Fibroblast of lung (primary cell): ENCODE measurements around the gene ALDH7A1. TPM values are rescaled to one million over a fixed set of nuclear protein-coding genes. Genes with fewer than 3 reads are reported as not detected.

Experiments
- DNase-seq, 2 donors: peaks; one replicate each; pipeline versions ENCODE4 v3.0.0 to v3.0.0-alpha.2; 2010; ENCODE audit warnings: low read depth in 2 of 2
- H2AFZ ChIP-seq: 2 replicates; pipeline ENCODE4 v1.5.1; 2012; ENCODE audit warnings: low read length, control low read depth, inconsistent platforms
- H3K27ac ChIP-seq: 2 replicates; pipeline ENCODE4 v1.5.1; 2011; ENCODE audit warnings: low read length, control low read depth; ENCODE audit not compliant: insufficient read depth
- H3K27me3 ChIP-seq: 2 replicates; pipeline ENCODE4 v1.5.1; 2011; ENCODE audit warnings: mild to moderate bottlenecking, low read length; ENCODE audit not compliant: control insufficient read depth, insufficient read depth
- H3K36me3 ChIP-seq: 2 replicates; pipeline ENCODE4 v1.5.1; 2011; ENCODE audit warnings: low read length; ENCODE audit not compliant: control insufficient read depth, insufficient read depth
- H3K4me1 ChIP-seq: 2 replicates; pipeline ENCODE4 v1.5.1; 2011; ENCODE audit warnings: low read length; ENCODE audit not compliant: control insufficient read depth, insufficient read depth; ENCODE audit errors: extremely low read depth
- H3K4me2 ChIP-seq: 2 replicates; pipeline ENCODE4 v1.5.1; 2011; ENCODE audit warnings: low read length, control low read depth; ENCODE audit not compliant: insufficient read depth; ENCODE audit errors: extremely low read depth
- H3K4me3 ChIP-seq, 4 experiments: fragments of 200-600 bp in 1 of 4; sonication (generic) in 1 of 4; replicated peaks in 1 of 4; 2 replicates each; pipeline ENCODE4 v1.5.1; 2011 to 2016; ENCODE audit warnings: low read length in 4 of 4, low read depth in 3 of 4, mild to moderate bottlenecking in 3 of 4, control low read depth in 2 of 4, inconsistent platforms in 1 of 4, mixed read lengths in 1 of 4; ENCODE audit not compliant: insufficient read depth in 1 of 4; ENCODE audit errors: control extremely low read depth in 1 of 4
- H3K79me2 ChIP-seq: 2 replicates; pipeline ENCODE4 v1.5.1; 2012; ENCODE audit warnings: mild to moderate bottlenecking, low read length, inconsistent platforms; ENCODE audit not compliant: control insufficient read depth, insufficient read depth
- H3K9ac ChIP-seq: 2 replicates; pipeline ENCODE4 v1.5.1; 2011; ENCODE audit warnings: mild to moderate bottlenecking, low read length, control low read depth; ENCODE audit not compliant: insufficient read depth
- H3K9me3 ChIP-seq: 2 replicates; pipeline ENCODE4 v1.5.1; 2012; ENCODE audit warnings: low read depth, low read length; ENCODE audit not compliant: control insufficient read depth, insufficient read depth
- H4K20me1 ChIP-seq: 2 replicates; pipeline ENCODE4 v1.5.1; 2011; ENCODE audit warnings: low read length; ENCODE audit not compliant: control insufficient read depth, insufficient read depth; ENCODE audit errors: extremely low read depth
- CTCF ChIP-seq, 2 donors: IDR thresholded peaks in 1 of 2; conservative IDR thresholded peaks in 1 of 2; 1 replicate in 1 of 2; 2 replicates in 1 of 2; pipeline ENCODE4 v1.5.1; 2011 to 2012; ENCODE audit warnings: low read length in 2 of 2, control low read depth in 1 of 2, inconsistent platforms in 1 of 2, low read depth in 1 of 2, mild to moderate bottlenecking in 1 of 2
- EZH2 ChIP-seq: IDR thresholded peaks from 2 replicates; pipeline ENCODE4 v1.5.1; 2012; ENCODE audit warnings: low read length, control low read depth, mild to moderate bottlenecking; ENCODE audit errors: missing control alignments
- polyA plus RNA-seq, 2 donors: library from polyadenylated mRNA; depleted of rRNA in 1 of 2; stranded (reverse) in 1 of 2; unstranded in 1 of 2; fragments of >200 nt; gene quantifications; 2 replicates each; pipeline ENCODE4 v1.2.1, GENCODE V29; 2011 to 2012; ENCODE audit warnings: missing spikeins in 1 of 2
- total RNA-seq: library from RNA; depleted of rRNA; stranded (reverse); fragments of >200 nt; gene quantifications from 2 replicates; pipeline ENCODE4 v1.2.1, GENCODE V29; 2014

Gene ALDH7A1
- total and polyA plus RNA-seq, 2 donors (not counting 1 experiment from before 2014, with no cell fraction given), result 44.8 to 53.3 TPM

- Histone ChIP-seq H3K36me3 (no peaks in the 10 kb centered on the region), H2AFZ (no peak overlapping the region), H4K20me1 (no peaks in the 10 kb centered on the region), H3K4me3 (no peak overlapping the region), H3K79me2 (no peaks in the 10 kb centered on the region), H3K27ac (no peak overlapping the region), H3K4me1 (no peaks in the 10 kb centered on the region), H3K4me2 (no peak overlapping the region), H3K9me3 (no peaks in the 10 kb centered on the region), H3K27me3 (no peaks in the 10 kb centered on the region), H3K9ac (no peak overlapping the region)
- DNase-seq, result no peak
- TF ChIP-seq CTCF (conservative IDR thresholded peaks at IDR 0.05 in 1 of 2, IDR thresholded peaks at IDR 0.05 in 1 of 2; ENCODE audit: low read depth in 1 of 2, low read length in 2 of 2) (no peak), EZH2 (no peak)
Observed at GRCh38 chr5:126587551-126588390, 7.2 kb downstream of the ALDH7A1 start.

- no peak for DNase-seq
- Histone ChIP-seq H3K36me3 (no peaks in the 10 kb centered on the region), H3K4me2 (no peak overlapping the region), H2AFZ (no peak overlapping the region), H3K4me1 (no peaks in the 10 kb centered on the region), H3K27ac (no peak overlapping the region), H3K79me2 (no peaks in the 10 kb centered on the region), H4K20me1 (no peaks in the 10 kb centered on the region), H3K27me3 (no peaks in the 10 kb centered on the region), H3K4me3 (no peak overlapping the region), H3K9me3 (no peaks in the 10 kb centered on the region), H3K9ac (no peak overlapping the region)
- TF ChIP-seq EZH2, result no peak
- TF ChIP-seq CTCF (conservative IDR thresholded peaks at IDR 0.05 in 1 of 2, IDR thresholded peaks at IDR 0.05 in 1 of 2; ENCODE audit: low read depth in 1 of 2, low read length in 2 of 2), result no peak
Observed at GRCh38 chr5:126583761-126584160, 11.3 kb downstream of the ALDH7A1 start.

- no peaks in the 10 kb centered on the region for H3K79me2 ChIP-seq
- H3K27ac ChIP-seq, result no peak overlapping the region
- H3K9ac ChIP-seq, result no peak overlapping the region
- no peaks in the 10 kb centered on the region for H3K9me3 ChIP-seq
- no peaks in the 10 kb centered on the region for H3K36me3 ChIP-seq
- H3K27me3 ChIP-seq, result no peaks in the 10 kb centered on the region
- H3K4me2 ChIP-seq, result no peak overlapping the region
- no peak for TF ChIP-seq CTCF (conservative IDR thresholded peaks at IDR 0.05 in 1 of 2, IDR thresholded peaks at IDR 0.05 in 1 of 2; ENCODE audit: low read depth in 1 of 2, low read length in 2 of 2)
- no peak for TF ChIP-seq EZH2
- no peaks in the 10 kb centered on the region for H3K4me1 ChIP-seq
- H2AFZ ChIP-seq, result no peak overlapping the region
- no peaks in the 10 kb centered on the region for H4K20me1 ChIP-seq
- no peak overlapping the region for H3K4me3 ChIP-seq
- no peak for DNase-seq
Observed at GRCh38 chr5:126579716-126580115, 15.3 kb downstream of the ALDH7A1 start.
